ENCODE measurements around the gene NECAB2.
A peak's percentile ranks its signal among the peaks of the same experiment; 100 is the strongest.

Gene NECAB2

GRCh38 chr16:84029297-84030047 lies 61.4 kb downstream of the NECAB2 start:
- no peak for DNase-seq

GRCh38 chr16:84031556-84031955 lies 63.5 kb downstream of the NECAB2 start:
- DNase-seq, result no peak

- DNase-seq, result no peak
Measured at GRCh38 chr16:84032458-84033178, 64.6 kb downstream of the NECAB2 start.

GRCh38 chr16:84033251-84034195 lies 65.5 kb downstream of the NECAB2 start:
- DNase-seq, result no peak

GRCh38 chr16:84034516-84034915 lies 66.5 kb downstream of the NECAB2 start:
- DNase-seq, result no peak

- DNase-seq, result no peak
Measured at GRCh38 chr16:84036131-84036530, 68.1 kb downstream of the NECAB2 start.

- no peak for DNase-seq
Measured at GRCh38 chr16:84036982-84037425, 69.0 kb downstream of the NECAB2 start.

GRCh38 chr16:84038469-84038868 lies 70.4 kb downstream of the NECAB2 start:
- no peak for DNase-seq

- no peak for DNase-seq
Measured at GRCh38 chr16:84039696-84040095, 71.7 kb downstream of the NECAB2 start.

- DNase-seq, result no peak
Measured at GRCh38 chr16:84040226-84040822, 72.3 kb downstream of the NECAB2 start.

GRCh38 chr16:84040823-84041820 lies 73.1 kb downstream of the NECAB2 start:
- DNase-seq, result no peak

- no peak for DNase-seq
Measured at GRCh38 chr16:84041881-84042280, 73.8 kb downstream of the NECAB2 start.

GRCh38 chr16:84042308-84042878 lies 74.3 kb downstream of the NECAB2 start, which contains the start of gene SLC38A8:
TSS of gene SLC38A8 (minus strand) at chr16:84042795. CDS start at chr16:84042157, 638 bp downstream.
- no peak for DNase-seq

- DNase-seq, result peak; percentile 84
Measured at GRCh38 chr16:84042879-84043485, 74.9 kb downstream of the NECAB2 start.

- no peak for DNase-seq
Measured at GRCh38 chr16:84043486-84044117, 75.6 kb downstream of the NECAB2 start.

GRCh38 chr16:84044118-84044488 lies 76.1 kb downstream of the NECAB2 start:
- DNase-seq, result no peak

- no peak for DNase-seq
Measured at GRCh38 chr16:84045001-84045817, 77.2 kb downstream of the NECAB2 start.

- DNase-seq, result no peak
Measured at GRCh38 chr16:84045818-84046470, 77.9 kb downstream of the NECAB2 start.

GRCh38 chr16:84047206-84047605 lies 79.2 kb downstream of the NECAB2 start:
- DNase-seq, result no peak

Data from NCI-H510A treated with DMSO at 0.1 percent for 48 hours (cell line).